ENCODE results near the gene ADA. TPM values are rescaled to one million over a fixed set of nuclear protein-coding genes. Genes with fewer than 3 reads are reported as not detected.

Gene ADA
- polyA plus RNA-seq, 1 donor (not counting 4 experiments of a cell fraction or from before 2014, with no cell fraction given), result 21.4 TPM

DNA sequence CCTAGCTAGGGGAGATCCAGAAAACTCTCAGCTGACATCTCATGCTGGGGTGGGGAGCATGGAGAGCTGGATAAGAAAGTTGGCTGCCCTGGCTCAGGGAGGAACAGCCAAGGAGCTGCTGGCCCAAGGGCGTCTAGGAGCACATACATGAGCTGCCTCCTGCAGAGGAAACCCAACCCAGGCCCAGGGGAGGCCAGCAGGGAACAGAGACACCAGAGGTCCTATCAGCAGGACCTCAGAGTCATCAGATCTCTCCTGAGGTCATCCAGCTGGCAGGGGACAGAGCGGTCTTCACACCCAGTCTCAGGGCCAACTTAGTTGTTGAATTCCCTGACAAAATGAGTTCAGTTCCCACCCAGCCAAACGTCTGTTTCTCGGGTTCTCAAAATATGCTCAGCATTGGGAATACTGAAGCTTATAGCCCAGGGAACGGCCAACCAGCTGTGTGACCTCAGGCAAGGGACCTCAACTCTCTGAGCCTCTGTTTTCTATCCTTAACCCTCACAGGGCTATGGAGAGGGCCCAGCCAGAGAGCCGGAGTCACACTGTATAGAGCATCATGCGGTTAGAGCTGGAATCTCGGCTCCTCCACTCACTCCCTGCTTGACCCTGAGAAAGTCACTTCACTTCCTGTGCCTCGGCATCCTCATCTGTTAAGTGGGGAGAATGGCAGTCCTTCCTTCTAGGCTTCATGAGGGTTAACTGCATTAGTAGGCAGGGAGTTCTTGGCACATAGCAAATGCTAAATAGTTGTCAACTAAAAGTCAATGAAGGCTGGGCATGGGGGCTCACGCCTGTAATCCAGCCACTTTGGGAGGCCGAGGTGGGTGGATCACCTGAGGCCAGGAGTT lies 13.8 kb downstream of the ADA start:
- no peaks in the 10 kb centered on the region for H3K27me3 ChIP-seq (ENCODE audit: control insufficient read depth, extremely low read depth, insufficient read depth, low read length)
- H2AFZ ChIP-seq (ENCODE audit: control insufficient read depth, low read length), result no peak overlapping the region
- H4K20me1 ChIP-seq (ENCODE audit: control insufficient read depth, extremely low read depth, insufficient read depth, low read length), result no peaks in the 10 kb centered on the region
- H3K9me1 ChIP-seq (ENCODE audit: control insufficient read depth, extremely low read depth, insufficient read depth, low read length), result no peaks in the 10 kb centered on the region
- no peak for FAIRE-seq
- peaks cover 3% of the 10 kb centered on the region for H3K9me3 ChIP-seq (ENCODE audit: control insufficient read depth, low read depth, low read length)
- H3K27ac ChIP-seq (ENCODE audit: control insufficient read depth, insufficient read depth, low read length), result no peak overlapping the region
- TF ChIP-seq EZH2 (IDR thresholded peaks at IDR 0.05; ENCODE audit: low read length), result no peak
- no peak overlapping the region for H3K9ac ChIP-seq (ENCODE audit: control insufficient read depth, extremely low read depth, insufficient read depth, low read length)
- H3K4me2 ChIP-seq (ENCODE audit: control insufficient read depth, extremely low read depth, insufficient read depth, low read depth, low read length), result no peak overlapping the region
- peaks cover 16% of the 10 kb centered on the region for H3K4me1 ChIP-seq (ENCODE audit: control insufficient read depth, extremely low read depth, insufficient read depth, low read length)
- H3K79me2 ChIP-seq (ENCODE audit: control insufficient read depth, insufficient read depth, low read length), result no peaks in the 10 kb centered on the region
- dilution Hi-C loops (cut with MboI; ENCODE audit: extremely low pct_ligation_motif_present, low sequenced_read_pairs), result no loop called here
- no peak overlapping the region for H3K4me3 ChIP-seq (ENCODE audit: control insufficient read depth in 2 of 3, extremely low read depth in 1 of 3, insufficient read depth in 2 of 3, low read depth in 1 of 3, low read length in 3 of 3)
- H3K36me3 ChIP-seq (ENCODE audit: control insufficient read depth in 2 of 2, extremely low read depth in 1 of 2, insufficient read depth in 2 of 2, low read length in 2 of 2), result peaks cover 5 to 6% of the 10 kb centered on the region in 2 experiments
- no peak for DNase-seq (ENCODE audit: low read depth, low spot score)

DNA sequence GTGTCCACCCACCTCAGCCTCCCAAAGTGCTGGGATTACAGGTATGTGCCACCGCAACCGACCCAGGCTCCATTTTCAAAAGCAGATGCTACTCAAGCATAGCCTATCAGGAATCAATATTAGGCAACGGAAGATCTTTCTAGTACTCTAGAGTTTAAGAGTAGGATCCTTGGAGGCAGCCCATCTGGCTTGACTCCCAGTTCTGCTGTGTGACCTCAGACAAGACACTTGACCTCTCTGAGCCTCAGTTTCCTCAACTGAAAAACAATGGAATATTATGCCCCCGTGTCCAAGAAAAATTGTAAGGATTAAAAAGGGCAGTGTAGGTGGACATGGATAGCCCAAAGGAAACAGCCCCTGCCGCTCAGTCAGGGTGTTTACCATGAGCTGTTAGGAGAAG lies 14.5 kb downstream of the ADA start:
- Histone ChIP-seq H3K9ac (ENCODE audit: control insufficient read depth, extremely low read depth, insufficient read depth, low read length) (no peak overlapping the region), H3K79me2 (ENCODE audit: control insufficient read depth, insufficient read depth, low read length) (no peaks in the 10 kb centered on the region), H3K9me3 (ENCODE audit: control insufficient read depth, low read depth, low read length) (peaks cover 3% of the 10 kb centered on the region), H3K4me2 (ENCODE audit: control insufficient read depth, extremely low read depth, insufficient read depth, low read depth, low read length) (no peak overlapping the region), H3K36me3 (ENCODE audit: control insufficient read depth in 2 of 2, extremely low read depth in 1 of 2, insufficient read depth in 2 of 2, low read length in 2 of 2) (peaks cover 5 to 6% of the 10 kb centered on the region in 2 experiments), H4K20me1 (ENCODE audit: control insufficient read depth, extremely low read depth, insufficient read depth, low read length) (no peaks in the 10 kb centered on the region), H3K27me3 (ENCODE audit: control insufficient read depth, extremely low read depth, insufficient read depth, low read length) (no peaks in the 10 kb centered on the region), H3K4me3 (ENCODE audit: control insufficient read depth in 2 of 3, extremely low read depth in 1 of 3, insufficient read depth in 2 of 3, low read depth in 1 of 3, low read length in 3 of 3) (no peak overlapping the region), H3K9me1 (ENCODE audit: control insufficient read depth, extremely low read depth, insufficient read depth, low read length) (no peaks in the 10 kb centered on the region), H3K27ac (ENCODE audit: control insufficient read depth, insufficient read depth, low read length) (no peak overlapping the region), H2AFZ (ENCODE audit: control insufficient read depth, low read length) (no peak overlapping the region), H3K4me1 (ENCODE audit: control insufficient read depth, extremely low read depth, insufficient read depth, low read length) (peaks cover 9% of the 10 kb centered on the region)
- FAIRE-seq, result no peak
- no peak for DNase-seq (ENCODE audit: low read depth, low spot score)
- TF ChIP-seq EZH2 (IDR thresholded peaks at IDR 0.05; ENCODE audit: low read length) (no peak), CTCF (optimal IDR thresholded peaks at IDR 0.05 in 1 of 3, IDR thresholded peaks at IDR 0.05 in 1 of 3, conservative IDR thresholded peaks at IDR 0.05 in 1 of 3; ENCODE audit: extremely low read depth in 1 of 3, insufficient read depth in 2 of 3, low read length in 3 of 3) (no peak)
- dilution Hi-C loops (cut with MboI; ENCODE audit: extremely low pct_ligation_motif_present, low sequenced_read_pairs), result no loop called here

All from keratinocyte (primary cell).